Measurements from ENCODE around the gene CAV1.

CAV1 gene

DNA sequence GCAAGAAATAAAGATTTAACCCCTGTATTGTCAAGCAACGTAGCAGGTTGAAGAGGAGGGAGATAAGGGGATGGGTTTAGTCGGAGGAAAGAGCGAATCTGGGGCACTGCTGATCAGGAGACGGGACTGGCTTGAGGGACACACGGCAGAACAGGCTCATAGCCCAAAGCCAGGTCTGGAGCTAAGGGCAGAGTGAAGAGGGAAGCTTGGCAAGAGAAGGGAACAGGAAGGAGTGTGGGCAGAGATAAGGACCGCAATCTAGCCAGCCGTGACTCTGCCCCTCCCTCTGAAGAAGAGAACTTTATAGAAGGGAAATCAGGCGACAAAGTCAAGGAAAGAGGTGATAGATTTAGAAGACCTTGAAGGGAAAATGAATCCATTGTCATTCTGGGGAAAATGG lies 67.6 kb downstream of the CAV1 start:
- TF ChIP-seq, protein P1, sequence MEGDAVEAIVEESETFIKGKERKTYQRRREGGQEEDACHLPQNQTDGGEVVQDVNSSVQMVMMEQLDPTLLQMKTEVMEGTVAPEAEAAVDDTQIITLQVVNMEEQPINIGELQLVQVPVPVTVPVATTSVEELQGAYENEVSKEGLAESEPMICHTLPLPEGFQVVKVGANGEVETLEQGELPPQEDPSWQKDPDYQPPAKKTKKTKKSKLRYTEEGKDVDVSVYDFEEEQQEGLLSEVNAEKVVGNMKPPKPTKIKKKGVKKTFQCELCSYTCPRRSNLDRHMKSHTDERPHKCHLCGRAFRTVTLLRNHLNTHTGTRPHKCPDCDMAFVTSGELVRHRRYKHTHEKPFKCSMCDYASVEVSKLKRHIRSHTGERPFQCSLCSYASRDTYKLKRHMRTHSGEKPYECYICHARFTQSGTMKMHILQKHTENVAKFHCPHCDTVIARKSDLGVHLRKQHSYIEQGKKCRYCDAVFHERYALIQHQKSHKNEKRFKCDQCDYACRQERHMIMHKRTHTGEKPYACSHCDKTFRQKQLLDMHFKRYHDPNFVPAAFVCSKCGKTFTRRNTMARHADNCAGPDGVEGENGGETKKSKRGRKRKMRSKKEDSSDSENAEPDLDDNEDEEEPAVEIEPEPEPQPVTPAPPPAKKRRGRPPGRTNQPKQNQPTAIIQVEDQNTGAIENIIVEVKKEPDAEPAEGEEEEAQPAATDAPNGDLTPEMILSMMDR (IDR thresholded peaks at IDR 0.05; ENCODE audit: extremely low read depth, insufficient read depth, missing control alignments) = no peak
- DNase-seq (ENCODE audit: low spot score) = no peak
- in situ Hi-C loops (cut with MboI; ENCODE audit: low pct_unique_long_range_greater_than_20kb, low sequenced_read_pairs, unreplicated experiment) = loop anchor here (10.0 kb wide), 2 partner anchors 212 to 328 kb away; no protein-coding TSS in a partner anchor

DNA sequence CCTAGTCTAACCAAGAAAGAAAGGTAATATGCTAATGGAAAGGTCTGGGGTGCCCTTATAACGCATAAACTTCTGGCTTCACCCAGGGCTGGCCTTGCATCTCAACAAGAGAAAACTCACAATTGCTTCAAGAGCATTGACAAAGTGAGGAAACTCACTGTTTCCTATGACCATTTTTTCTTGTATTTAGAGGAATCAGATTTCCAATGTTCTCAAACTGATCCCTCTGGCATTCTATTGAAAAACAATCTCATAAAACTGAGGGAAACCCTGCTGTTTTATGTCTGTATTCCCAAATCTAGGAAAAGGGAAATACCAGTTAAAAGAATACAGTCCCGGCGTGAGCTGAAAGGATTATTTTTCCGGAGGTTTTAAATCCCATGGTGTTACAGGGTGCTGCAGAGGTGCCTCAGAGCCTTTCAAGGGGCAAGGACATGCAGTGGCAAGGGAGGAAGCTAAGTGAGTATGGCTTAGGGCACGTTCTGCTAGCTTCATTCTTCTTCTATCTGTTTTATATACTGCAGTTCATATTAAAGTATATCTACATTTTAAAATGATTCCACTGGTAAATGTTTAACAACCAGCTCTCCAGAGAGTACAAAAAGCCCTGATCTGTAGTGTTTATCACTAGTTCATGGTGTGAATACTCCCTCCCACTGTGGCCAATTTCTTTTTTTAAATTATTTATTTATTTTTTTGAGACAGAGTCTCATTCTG lies 68.7 kb downstream of the CAV1 start:
- TF ChIP-seq, protein P1 (IDR thresholded peaks at IDR 0.05; ENCODE audit: extremely low read depth, insufficient read depth, missing control alignments) = no peak
- in situ Hi-C loops (cut with MboI; ENCODE audit: low pct_unique_long_range_greater_than_20kb, low sequenced_read_pairs, unreplicated experiment) = loop anchor here (10.0 kb wide), 2 partner anchors 211 to 329 kb away; no protein-coding TSS in a partner anchor

DNA sequence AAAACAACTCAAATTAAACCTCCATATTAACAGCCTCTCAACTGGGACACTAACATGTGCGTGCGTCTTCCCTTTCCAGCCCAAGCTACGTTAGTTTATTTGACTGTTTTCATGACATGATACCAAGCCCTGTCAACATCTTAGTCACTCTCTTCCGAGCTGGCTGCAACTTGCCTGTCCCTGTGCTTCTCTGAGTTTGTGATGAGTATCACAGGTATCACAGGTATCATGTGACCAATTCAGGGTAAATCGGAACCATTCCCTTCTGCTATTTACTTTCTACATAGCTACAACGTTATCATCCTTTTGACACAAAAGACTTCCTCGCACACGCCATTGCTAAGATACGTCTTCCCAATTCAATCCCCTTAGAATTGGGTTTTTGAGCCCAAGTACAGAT lies 70.2 kb downstream of the CAV1 start:
- DNase-seq (ENCODE audit: low spot score) = no peak

More for the DNA sequence above, 68.7 kb downstream of the CAV1 start:
- no peak for DNase-seq (ENCODE audit: low spot score)

DNA sequence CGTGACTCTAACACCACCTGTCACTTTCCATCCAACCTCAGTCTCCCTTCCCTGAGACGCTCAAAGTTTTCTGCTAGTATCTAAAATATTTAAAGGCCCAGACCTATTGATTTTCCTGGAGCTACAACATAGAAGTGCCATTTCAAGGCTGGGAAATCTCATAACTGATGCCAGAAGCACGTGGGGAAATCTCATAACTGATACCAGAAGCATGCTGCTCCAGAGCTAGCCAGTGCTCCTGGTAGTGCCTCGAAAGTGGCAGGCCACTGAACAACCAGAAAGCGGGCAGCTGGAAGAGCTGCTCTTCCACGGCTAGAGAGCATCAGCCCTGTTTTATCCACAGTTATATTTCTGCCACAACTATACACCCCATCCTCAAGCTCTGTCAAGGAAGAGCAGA lies 72.5 kb downstream of the CAV1 start:
- DNase-seq (ENCODE audit: low spot score) = no peak
- TF ChIP-seq, protein P1 (IDR thresholded peaks at IDR 0.05; ENCODE audit: extremely low read depth, insufficient read depth, missing control alignments) = no peak
- in situ Hi-C loops (cut with MboI; ENCODE audit: low pct_unique_long_range_greater_than_20kb, low sequenced_read_pairs, unreplicated experiment) = loop anchor here (10.0 kb wide), 2 partner anchors 207 to 333 kb away; no protein-coding TSS in a partner anchor

More for the DNA sequence above, 70.2 kb downstream of the CAV1 start:
- in situ Hi-C loops (cut with MboI; ENCODE audit: low pct_unique_long_range_greater_than_20kb, low sequenced_read_pairs, unreplicated experiment) = loop anchor here (10.0 kb wide), 2 partner anchors 210 to 330 kb away; no protein-coding TSS in a partner anchor
- TF ChIP-seq, protein P1 (IDR thresholded peaks at IDR 0.05; ENCODE audit: extremely low read depth, insufficient read depth, missing control alignments) = no peak

DNA sequence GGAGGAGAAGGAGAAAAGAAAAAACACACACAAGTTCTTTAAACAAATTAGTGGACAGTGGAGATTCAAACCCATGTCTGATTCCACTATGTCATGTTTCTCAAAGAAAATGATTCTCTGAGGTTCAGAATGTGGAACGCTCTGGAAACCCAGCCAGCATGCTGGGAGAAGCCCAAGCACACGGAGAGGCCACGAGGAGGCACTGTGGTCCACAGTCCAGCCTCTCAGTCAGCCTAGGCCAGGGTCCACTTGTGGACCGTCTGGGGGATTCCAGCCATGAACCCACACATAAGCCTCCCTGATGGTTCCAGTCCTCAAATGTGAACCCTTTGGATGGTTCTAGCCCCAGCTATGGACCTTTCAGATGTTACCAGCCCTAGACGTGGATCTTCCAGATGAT lies 73.4 kb downstream of the CAV1 start:
- TF ChIP-seq, protein P1 (IDR thresholded peaks at IDR 0.05; ENCODE audit: extremely low read depth, insufficient read depth, missing control alignments) = peak; percentile 47
- in situ Hi-C loops (cut with MboI; ENCODE audit: low pct_unique_long_range_greater_than_20kb, low sequenced_read_pairs, unreplicated experiment) = loop anchor here (10.0 kb wide), 2 partner anchors 207 to 333 kb away; no protein-coding TSS in a partner anchor
- DNase-seq (ENCODE audit: low spot score) = no peak

DNA sequence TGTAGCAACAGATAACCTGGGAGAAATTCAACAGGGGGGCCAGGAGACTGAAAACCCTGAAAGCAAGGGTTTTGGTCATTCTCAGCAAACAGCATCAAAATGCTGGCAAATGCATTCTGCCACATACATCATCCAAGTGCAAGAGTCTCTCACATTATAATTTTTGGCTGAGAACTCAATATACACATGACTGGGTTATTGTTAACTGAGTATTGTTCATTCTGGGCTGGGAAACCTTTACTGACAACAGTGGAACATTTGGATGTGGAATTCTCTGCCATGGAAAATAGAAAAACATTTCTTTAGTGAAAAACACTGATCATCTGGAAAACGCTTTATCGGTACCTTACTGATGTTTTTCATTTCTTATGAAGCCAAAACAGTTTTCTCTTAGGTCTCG lies 74.0 kb downstream of the CAV1 start:
- DNase-seq (ENCODE audit: low spot score) = no peak
- TF ChIP-seq, protein P1 (IDR thresholded peaks at IDR 0.05; ENCODE audit: extremely low read depth, insufficient read depth, missing control alignments) = no peak
- in situ Hi-C loops (cut with MboI; ENCODE audit: low pct_unique_long_range_greater_than_20kb, low sequenced_read_pairs, unreplicated experiment) = loop anchor here (10.0 kb wide), 2 partner anchors 206 to 334 kb away; no protein-coding TSS in a partner anchor
